HuH-7.5 (cell line): ENCODE data around the gene NKAIN4.
"Not testable (repeated sequence)": the region's sequence is repeated elsewhere in the genome, so short reads cannot be mapped to it uniquely, and the experiment has no call there.

Source experiments
- DNase-seq: peaks from one replicate; pipeline ENCODE4 v3.0.0; 2011; ENCODE audit warnings: low spot score

The NKAIN4 gene

DNA sequence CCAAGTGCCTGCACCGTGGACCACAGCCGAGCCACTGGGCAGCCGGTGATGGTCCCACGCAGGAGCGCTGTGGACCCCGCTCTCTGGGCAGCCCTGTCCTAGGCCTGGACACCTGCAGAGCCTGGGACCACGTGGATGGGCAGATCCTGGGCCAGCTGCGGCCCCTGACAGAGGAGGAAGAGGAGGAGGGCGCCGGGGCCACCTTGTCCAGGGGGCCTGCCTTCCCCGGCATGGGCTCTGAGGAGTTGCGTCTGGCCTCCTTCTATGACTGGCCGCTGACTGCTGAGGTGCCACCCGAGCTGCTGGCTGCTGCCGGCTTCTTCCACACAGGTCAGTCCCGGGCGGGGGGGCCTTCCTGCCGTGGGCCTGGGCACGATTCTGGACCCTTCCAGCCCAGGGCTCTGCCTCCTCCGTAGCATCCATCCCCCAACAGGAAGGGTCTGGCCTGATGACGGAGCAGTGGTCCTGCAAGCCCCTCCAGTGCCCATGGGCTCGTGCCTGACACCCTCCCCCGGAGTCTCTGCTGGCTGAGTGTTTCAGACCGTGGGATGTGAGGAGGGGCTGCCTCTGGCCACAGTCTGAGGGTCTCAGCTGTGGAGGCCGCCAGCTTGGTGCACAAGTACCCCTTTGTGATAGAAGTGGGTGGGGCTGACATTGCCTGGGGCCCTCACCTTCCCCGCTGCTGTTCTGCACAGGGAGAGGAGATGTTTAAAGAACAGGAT lies 18.0 kb downstream of the NKAIN4 start:
- DNase-seq = no peak

DNA sequence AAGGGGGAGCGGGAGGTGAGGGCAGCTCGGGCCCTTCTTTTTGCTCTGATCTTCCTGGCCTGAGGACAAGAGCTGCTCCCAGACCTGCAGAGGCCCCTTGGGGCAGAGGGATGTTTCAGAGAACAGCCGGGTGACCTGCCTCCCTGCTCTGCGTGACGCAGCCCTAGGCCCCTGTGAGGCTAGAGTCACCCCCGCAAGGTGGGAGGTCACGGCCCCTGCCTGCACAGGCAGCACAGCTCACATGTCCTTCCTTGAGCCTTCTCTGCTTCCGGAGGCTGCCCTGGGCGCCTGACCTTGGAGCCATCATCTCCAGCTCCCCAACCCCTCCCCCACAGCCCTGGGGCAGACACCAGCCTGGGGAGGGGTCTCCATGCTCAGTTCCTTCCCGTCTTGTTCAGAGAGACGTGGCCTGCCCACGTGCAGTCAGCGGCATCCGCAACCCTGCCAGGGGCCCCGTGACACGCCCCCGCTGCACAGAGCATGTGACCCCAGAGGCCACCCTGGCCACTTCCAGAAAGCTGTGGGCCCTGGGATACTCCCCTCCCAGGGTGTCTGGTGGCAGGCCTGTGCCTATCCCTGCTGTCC lies 18.8 kb downstream of the NKAIN4 start, which contains the start of gene BIRC7:
TSS of gene BIRC7 (plus strand) at position 507 of the 585 bp plus-strand sequence. CDS start 192 bp downstream, outside the sequence.
- no peak for DNase-seq

DNA sequence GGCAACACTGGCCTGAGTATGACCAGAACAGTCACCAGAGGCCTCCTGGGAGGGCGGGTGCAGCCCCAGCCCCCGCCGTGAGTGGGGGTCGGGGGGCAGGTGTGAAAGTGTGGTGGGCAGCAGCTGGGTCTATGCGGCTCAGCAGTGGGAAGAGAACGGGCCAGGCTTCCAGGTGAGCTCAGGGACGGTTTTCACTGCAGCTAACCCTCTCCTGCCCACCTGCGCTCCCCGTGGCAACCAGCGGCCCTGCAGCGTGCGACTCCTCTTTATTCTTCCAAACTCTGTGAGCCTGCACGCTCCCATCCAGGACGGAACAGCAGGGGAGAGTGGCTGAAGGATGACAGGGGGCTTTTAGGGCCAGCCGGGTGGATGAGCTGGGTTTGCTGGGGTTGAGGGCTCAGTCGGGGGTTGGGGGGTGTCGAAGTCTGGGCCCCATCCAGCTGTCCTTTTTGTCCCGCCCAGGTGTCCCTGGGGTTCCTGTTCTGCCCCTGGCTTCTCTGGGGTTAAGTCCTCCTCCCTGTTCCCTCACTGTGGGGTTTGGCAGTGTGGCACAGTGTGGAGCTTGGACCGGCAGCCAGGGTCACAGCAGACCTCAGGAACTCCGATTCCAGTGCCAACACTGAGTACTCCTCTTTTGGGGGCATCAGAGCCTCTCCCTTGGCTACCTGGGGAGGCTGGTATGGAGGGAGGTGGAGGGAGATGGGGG lies 19.4 kb downstream of the NKAIN4 start:
- peak; percentile 78 for DNase-seq

DNA sequence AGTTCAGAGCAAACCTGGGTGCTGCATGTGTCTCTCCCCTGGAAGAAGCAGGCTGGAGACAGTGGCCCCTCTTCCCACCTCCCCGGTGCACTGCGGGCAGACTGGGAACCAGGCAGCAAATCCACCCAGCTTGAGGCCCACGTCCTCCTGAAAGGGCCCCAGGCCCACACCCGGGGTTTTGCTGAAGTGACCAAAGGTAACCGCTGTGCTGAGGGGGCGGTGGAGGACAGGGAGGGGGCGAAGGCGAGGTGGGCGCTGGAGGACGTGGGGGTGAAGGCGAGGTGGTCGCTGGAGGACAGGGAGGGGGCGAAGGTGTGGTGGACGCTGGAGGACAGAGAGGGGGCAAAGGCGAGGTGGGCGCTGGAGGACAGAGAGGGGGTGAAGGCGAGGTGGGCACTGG lies 20.3 kb downstream of the NKAIN4 start:
- no peak for DNase-seq

DNA sequence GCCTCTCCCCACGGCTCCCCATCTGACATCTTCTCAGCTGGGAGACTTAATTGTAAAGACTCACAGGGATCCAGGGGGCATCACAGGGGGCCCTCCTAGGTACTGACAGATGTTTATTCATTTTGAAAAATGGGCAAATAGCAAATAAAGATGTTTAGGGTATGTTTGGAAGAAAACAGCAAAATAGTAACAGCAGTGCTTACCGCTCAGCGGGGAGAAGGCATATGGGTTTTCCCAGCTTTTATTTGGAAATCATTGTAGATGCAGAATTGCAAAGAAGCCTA lies 21.3 kb downstream of the NKAIN4 start:
- DNase-seq = no peak

DNA sequence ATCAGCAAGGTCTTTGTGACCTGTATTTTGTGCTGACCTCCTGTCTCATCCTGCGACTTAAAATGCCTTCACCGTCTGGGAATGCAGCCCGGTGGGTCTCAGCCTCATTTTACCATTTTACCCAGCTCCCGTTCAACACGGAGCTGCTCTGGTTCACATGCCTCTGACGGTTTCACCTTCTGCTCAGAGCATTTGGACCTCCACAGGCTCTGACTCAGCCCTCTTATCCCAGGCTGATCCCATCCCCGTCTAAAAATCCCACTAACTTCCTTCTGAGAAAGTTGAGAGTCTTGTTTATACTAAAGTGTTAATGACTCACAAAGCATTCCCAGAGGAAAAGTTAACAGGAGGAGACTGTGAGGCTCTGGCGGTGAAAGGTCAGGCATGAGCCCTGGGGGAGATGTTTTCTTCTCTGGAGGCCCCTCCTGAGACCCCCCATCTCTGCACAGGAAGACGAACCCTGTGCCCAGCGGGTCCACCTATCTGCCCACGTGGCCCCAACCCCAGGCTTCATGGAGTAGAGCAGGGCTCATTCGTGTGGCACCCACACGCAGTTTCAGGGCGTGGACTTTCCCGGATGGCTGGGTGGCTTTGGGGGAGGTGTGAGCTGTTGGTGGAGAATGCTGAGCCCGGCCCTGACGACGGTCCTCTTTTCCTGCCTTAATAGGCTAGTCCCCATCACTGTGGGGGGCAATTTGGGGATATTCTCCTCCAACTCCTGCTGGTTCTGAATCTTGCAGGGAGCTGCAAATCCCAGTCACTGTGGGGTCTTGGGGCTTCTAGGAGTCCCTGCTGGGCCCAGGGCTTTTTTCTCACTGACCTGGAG lies 21.8 kb downstream of the NKAIN4 start:
- DNase-seq = no peak

DNA sequence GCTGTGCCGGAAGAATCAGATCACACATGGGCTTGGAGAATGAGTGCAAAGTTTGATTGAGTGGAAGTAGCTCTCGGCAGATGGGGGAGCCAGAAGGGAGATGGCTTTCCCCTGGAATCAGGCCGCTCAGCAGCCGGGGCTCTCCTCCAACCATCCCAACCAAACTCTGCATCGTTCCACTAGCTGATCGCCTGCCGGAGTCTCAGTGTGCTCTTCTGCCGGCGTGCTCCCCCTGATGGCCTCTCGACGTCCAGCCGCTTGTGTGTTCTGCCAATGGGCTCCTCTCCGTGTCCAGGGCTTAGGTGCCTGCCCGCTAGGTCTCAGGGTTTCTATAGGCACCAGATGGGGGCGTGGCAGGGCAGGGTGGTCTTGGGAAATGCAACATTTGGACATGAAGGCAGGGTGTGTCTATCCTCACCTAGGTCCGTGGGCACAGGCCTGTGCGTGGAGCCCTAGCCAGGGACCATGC lies 23.4 kb downstream of the NKAIN4 start:
- peak; percentile 82 for DNase-seq

DNA sequence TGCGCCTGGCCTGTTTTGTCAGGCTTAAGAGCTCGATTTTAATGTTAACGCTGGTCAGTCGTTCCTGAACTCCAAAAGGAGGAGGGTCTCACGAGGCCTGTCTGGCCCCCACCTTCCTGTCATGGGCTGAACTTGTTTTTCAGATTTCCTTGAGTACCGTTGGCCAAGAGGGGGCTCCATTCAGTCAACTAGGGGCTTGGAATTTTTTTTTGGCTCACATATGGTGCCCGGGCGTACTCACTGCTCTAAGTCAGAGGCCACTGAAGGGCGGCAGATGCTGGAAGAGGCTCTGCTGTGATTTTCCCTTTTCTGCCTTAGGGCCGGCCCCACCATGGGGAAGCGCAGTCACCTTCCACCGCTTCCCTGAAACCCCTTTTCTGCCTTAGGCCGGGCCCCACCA lies 25.5 kb downstream of the NKAIN4 start:
- no peak for DNase-seq

DNA sequence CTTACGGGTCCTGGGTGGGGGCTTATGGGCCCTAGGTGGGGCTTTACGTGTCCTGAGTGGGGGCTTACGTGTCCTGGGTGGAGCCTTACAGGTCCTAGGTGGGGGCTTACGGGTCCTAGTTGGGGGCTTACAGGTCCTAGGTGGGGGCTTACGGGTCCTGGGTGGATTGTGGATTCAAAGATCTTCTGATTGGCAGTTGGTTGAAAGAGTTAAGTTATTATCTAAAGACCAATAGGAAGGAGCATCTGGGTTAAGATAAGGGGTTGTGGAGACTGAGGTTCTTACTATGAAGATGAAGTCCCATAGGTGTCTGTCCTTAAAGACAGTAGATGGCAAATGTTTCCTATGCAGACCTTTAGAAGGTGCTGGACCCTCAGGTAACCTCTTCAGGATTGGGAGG lies 27.0 kb downstream of the NKAIN4 start:
- DNase-seq = no peak

DNA sequence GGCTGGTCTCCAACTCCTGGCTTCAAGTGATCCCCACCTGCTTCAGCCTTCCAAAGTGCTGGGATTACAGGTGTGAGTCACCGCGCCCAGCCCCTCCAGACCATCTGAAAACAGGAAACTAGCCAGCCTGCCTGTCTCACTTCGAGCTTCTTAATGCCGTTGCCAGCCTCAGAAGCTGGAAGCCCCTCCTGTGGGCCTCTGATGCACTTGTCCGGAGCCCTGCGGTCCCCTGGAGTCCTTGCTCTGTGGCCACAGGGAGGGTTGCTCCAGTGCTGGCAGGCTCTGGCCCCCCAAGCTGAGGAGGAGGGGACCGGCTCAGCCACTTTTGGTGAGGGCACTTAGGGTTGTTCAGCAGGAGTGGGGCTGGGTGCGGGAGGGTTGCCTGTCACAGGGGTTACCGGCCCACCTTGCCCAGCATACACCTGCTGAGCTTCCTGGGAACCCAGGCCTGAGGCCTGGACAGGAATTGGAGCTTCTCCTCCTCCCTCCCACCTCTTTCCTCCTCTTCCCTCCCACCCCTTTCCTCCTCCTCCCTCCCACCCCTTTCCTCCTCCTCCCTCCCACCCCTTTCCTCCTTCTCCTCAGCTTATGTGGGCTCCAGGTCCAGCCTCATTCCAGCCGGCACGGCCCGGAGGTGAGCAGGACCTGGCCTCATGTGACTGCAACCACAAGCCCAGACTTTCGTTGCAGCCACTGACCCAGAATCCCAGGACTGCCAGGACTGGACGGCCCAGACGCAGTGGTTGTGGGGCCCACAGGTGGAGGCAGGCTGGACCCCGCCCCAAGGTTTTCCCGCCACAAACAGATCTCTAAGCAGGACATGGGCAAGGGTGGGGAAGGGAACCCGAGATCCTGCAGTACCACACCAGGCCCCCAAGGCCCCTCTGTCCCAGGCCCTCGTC lies 28.0 kb downstream of the NKAIN4 start:
- no peak for DNase-seq

DNA sequence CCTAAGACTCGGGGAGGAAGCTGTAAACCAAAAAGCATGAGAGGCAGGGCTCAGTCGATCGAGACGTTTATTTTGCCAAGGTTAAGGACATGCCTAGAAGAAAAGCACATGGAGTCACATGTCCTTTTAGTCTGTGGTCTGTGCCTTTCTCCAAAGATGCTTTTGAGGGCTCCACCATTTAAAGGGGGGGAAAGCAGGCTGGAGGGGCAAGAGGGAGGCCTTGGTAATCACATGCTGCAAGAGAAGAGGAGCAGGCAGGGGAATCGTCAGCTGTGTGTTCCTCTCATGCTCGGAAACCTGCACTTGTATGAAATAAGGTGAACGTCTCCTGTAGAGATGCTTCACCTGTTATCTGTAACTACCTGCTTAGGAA lies 29.2 kb downstream of the NKAIN4 start:
- no peak for DNase-seq

DNA sequence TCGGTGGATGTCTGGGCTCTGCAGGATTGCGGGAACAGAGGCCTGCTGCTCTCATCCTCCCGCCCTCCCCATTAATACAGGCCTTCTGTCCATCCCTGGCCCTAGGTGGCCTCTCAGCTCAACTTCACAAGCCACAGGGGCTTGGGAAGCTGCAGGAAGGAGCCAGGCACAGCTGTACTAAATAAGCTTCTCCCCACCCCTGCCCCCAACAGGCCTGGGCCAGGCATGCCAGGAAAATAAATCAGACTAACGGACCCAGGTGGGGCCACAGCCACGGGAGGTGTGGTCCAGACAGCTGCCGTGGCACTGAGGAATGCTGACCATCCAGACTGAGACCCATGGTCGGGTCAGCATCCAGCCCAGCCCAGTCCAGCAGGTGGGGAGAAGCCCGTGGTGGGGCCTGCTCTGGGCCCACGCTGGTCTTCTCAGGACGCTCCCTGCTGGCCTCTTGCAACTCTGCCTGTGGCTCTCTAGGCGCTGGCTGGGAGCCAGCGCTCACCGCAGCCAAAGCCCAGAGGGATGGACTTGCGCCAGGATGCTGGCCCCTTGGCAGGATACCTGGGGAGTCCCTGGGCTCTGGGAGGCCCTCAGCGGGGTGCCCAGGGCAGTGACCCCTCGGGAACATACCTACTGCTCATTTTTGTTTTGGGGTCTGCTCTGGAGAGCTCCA lies 29.7 kb downstream of the NKAIN4 start:
- peak; percentile 58 for DNase-seq

DNA sequence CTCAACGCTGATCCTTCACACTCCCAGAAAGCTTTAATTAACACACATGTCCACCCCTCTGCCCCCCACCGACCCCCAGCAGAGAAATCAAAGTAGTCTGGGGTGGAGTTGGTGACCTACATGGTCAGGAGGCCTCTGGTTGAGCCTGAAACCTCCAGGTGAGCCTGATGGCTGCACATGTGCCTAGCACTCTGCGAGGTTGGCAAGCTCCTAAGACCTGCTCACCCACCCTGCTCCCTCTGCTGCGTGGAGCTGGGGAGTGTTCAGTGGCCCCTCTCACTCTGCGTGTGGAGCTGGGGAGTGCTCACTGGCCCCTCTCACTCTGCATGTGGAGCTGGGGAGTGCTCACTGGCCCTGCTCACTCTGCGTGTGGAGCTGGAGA lies 30.4 kb downstream of the NKAIN4 start:
- no peak for DNase-seq

DNA sequence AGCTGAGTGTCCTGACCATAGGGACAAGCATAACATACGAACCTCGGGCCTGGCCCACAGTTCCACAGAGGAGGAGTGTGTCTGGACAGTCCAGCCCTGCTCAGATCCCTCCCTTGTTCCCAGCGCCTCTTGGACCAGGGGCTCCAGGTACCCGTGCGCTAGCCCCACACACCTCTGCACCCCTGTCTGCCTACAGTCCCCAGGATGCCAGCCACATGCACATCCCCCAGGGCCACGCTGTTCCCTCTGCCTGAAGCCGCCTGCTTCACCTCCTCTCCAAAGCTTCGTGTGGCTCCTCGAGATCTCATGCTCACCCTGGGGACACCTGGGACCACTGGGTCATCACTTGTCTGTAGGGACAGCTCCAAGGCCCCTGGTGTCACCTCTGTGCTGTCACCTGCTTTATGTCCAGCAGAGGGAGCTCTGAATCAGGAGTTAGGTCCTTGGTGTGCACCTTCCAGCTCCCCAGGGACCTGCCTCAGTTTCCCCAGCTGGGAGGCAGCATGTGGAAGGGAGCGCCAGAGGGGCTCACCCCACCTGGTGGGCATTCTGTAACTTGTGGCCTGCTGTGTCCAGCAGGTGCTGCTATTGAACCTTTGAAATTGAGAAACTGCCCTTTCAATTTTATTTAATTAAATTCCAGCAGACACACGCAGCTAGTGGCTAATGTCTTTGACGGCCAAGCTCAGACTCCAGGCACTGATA lies 31.0 kb downstream of the NKAIN4 start:
- peak; percentile 67 for DNase-seq

DNA sequence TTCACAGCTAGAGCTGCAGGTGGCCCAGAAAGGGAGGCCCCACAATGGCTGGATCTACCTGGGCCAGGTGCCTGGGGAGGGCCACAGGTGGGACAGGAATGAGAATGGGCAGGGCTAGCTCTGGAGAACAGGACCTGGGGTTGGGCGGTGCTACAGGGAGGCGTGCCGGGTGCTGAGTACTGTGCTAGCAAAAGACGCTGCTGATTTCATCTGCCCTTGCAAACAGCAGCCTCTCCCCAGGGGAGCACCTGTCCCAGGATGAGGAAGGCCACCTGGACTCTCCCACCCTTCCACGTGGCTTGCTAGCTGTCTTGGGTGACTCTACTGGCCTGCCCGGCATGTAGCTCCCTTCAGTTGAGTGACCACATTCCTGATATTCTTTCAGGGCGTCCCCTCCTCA lies 31.7 kb downstream of the NKAIN4 start:
- DNase-seq = no peak

DNA sequence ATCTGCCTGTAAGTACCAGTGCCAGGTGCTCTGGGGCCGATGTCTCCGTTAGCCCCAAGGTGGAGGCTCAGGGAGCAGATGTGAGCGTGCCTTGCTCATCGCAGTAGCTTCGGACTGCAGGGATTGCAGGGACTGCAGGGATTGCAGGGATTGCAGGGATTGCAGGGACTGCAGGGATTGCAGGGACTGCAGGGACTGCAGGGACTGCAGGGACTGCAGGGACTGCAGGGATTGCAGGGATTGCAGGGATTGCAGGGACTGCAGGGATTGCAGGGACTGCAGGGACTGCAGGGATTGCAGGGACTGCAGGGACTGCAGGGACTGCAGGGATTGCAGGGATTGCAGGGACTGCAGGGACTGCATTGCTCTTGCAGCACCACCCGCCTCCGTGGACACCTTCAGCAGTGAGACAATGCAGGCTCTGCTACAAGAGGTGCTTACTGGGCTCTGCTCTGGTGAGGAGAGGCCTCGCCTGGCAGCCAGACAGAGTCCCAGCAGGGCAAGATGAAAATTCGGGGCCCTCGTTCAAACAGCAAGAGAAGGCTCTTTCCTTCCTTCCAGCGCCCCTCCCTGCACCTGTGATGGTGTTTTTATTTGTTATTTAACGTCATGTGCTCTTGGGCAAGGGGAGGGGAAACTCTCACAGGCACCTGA lies 32.7 kb downstream of the NKAIN4 start:
- DNase-seq = not testable (repeated sequence)

DNA sequence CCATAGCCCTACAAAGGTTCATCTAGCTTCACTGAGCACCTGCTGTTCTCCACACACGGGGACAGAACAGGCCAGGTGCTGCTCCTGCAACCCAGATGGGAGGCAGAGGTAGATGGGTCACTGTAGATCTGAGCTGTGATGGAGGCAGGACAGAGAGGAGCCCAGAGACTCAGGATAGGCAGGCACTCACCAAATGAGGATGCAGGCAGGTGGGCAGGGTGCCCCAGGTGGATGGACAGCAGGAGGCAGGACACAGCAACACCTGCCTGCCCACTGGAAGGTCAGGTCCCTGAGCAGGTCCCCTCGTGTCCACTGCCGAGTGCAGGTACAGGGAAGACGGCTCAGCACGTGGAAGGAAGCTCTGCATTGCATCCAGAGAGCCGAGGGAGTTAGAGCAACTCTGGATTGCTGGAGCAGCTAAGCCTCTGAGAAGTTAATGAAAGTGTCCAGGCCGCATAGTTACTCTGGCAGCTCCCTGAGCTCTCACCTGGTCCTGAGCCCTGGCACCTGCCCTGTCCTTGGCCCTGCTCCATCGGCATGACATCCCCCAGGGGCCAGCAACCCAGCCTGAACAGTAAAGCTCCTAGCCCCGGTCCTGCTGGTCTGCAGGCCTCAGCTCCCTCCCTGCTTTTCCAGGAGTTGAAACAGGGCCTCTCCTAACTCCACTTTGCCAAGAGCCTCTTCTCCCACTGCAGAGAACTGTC lies 33.4 kb downstream of the NKAIN4 start:
- no peak for DNase-seq

DNA sequence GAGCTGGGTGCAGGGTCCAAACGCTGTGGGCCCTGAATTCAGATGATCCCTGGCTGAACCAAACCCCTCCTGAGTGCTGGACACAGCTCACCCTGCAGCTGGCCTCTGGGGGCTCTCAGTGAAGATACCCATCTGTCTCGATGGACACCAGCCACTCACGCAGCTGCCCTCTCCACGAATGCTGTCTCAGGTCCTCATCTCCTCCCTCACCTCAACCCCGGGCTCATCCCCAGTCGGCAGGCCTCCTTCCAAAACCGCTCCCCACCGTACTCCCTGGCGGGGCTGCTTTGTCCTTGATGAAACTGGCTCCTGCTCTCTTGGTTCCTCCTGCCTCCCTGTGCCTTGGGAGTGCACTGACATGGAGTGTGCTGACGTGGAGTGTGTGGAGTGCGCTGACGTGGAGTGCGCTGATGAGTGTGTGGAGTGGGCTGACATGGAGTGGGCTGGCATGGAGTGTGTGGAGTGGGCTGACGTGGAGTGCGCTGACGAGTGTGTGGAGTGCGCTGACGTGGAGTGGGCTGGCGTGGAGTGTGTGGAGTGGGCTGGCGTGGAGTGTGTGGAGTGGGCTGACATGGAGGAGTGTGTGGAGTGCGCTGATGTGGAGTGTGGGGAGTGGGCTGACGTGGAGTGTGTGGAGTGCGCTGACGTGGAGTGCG lies 34.3 kb downstream of the NKAIN4 start:
- DNase-seq = no peak

DNA sequence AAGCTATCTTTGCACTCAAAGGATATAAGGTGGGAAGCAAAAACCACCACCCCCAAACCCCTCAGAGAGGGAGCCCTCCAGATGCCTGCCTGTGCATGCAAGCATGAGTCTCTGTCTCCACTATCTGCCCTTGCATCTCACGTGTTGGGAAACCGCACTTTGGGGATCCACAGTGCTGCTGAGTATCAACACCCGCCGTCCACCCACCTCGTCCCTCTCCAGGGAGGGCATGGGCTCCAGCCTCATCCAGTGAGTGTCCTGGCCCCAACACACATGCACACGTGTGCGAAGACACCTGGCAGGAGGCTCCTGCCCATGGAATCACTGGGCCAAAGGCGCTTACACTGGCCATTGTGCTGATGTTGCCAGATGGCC lies 34.8 kb downstream of the NKAIN4 start:
- DNase-seq = no peak
